K562 (cell line): ENCODE data around the gene CACNA2D3. TPM values are rescaled to one million over a fixed set of nuclear protein-coding genes. Genes with fewer than 3 reads are reported as not detected.

Experiments used
- ATAC-seq: fragments of 200-7000 bp; cut with Tn5 transposase; 3 replicates; pipeline ENCODE4 v1.9.1; 2020; ENCODE audit warnings: moderate library complexity
- BruUV-seq: library from RNA; stranded (reverse); fragments of 400-500 nt; replicated peaks from 2 replicates; lab custom pipeline; 2021; lab: Mats Ljungman, UMichigan
- CTCF ChIA-PET: fragments of 300-600 bp; formaldehyde crosslinking; extraction: SDS; loops from one replicate; lab custom pipeline; 2021; ENCODE audit warnings: low intra/inter-chr PET ratio; lab: Yijun Ruan, JAX
- POLR2A ChIA-PET: fragments of 300-600, 350-650 bp; sonication (Branson Sonifier 250); formaldehyde crosslinking; extraction: SDS; loops from one replicate; lab custom pipeline; 2021; ENCODE audit warnings: antibody characterized with exemption, inconsistent platforms; lab: Yijun Ruan, JAX
- DNase-seq, 4 experiments: peaks; one replicate each; pipeline versions ENCODE4 v3.0.0 to v3.0.0-alpha.2; 2011 to 2018; ENCODE audit warnings: low spot score in 3 of 4, mixed read lengths in 3 of 4; ENCODE audit errors: extremely low read depth in 1 of 4
- FAIRE-seq: peaks from 2 replicates; lab custom pipeline; 2011; peaks lifted over from hg19 to GRCh38; lab: Jason Lieb, UNC
- H2AFZ ChIP-seq: 2 replicates; pipeline ENCODE4 v1.6.0; 2011; ENCODE audit warnings: low read depth, low read length, control low read depth, inconsistent platforms
- H3K27ac ChIP-seq: fragments of 200-600 bp; 3 replicates; pipeline ENCODE4 v1.8.0; 2011; ENCODE audit warnings: low read depth, mild to moderate bottlenecking, control low read depth, inconsistent platforms, low read length, moderate library complexity, mixed read lengths; ENCODE audit errors: extremely low read depth
- H3K27me3 ChIP-seq, 2 experiments: fragments of 300-600 bp in 1 of 2; 2 replicates in 1 of 2; 3 replicates in 1 of 2; pipeline versions ENCODE4 v1.6.0 to v1.8.0; 2011; ENCODE audit warnings: inconsistent platforms in 2 of 2, low read length in 2 of 2, mild to moderate bottlenecking in 1 of 2, mixed read lengths in 1 of 2, moderate library complexity in 1 of 2; ENCODE audit not compliant: control insufficient read depth in 2 of 2, insufficient read depth in 2 of 2
- H3K36me3 ChIP-seq: fragments of 300-600 bp; 3 replicates; pipeline ENCODE4 v1.8.0; 2011; ENCODE audit warnings: mild to moderate bottlenecking, low read length, inconsistent platforms; ENCODE audit not compliant: control insufficient read depth, insufficient read depth
- H3K4me1 ChIP-seq, 2 experiments: fragments of 200-600 bp in 1 of 2; replicated peaks in 1 of 2; 2 replicates in 1 of 2; 3 replicates in 1 of 2; pipeline versions ENCODE4 v1.5.1 to v1.8.0; 2011; ENCODE audit warnings: inconsistent platforms in 2 of 2, low read length in 2 of 2, mild to moderate bottlenecking in 1 of 2, mixed read lengths in 1 of 2, moderate library complexity in 1 of 2; ENCODE audit not compliant: control insufficient read depth in 2 of 2, insufficient read depth in 2 of 2
- H3K4me2 ChIP-seq: 2 replicates; pipeline ENCODE4 v1.6.1; 2011; ENCODE audit warnings: low read length, control low read depth, inconsistent platforms, mixed read lengths; ENCODE audit not compliant: insufficient read depth
- H3K4me3 ChIP-seq: fragments of 200-600 bp; sonication (generic), shearing (Covaris generic); 2 replicates; pipeline ENCODE4 v1.5.1; 2016; ENCODE audit warnings: control low read depth, inconsistent platforms
- H3K79me2 ChIP-seq: fragments of 200-600 bp; 3 replicates; pipeline ENCODE4 v1.8.0; 2011; ENCODE audit warnings: low read length, inconsistent platforms; ENCODE audit not compliant: control insufficient read depth, insufficient read depth
- H3K9ac ChIP-seq, 2 experiments: 2 replicates each; pipeline versions ENCODE4 v1.6.0 to v1.6.1; 2011; ENCODE audit warnings: low read depth in 2 of 2, low read length in 2 of 2, control low read depth in 1 of 2, inconsistent platforms in 1 of 2, mild to moderate bottlenecking in 1 of 2, mixed read lengths in 1 of 2; ENCODE audit not compliant: insufficient read depth in 1 of 2
- H3K9me1 ChIP-seq: one replicate; pipeline ENCODE4 v1.6.0; 2011; ENCODE audit warnings: inconsistent platforms, mild to moderate bottlenecking, low read length, moderate library complexity; ENCODE audit not compliant: control insufficient read depth, insufficient read depth
- H3K9me3 ChIP-seq: replicated peaks from 2 replicates; pipeline ENCODE4 v1.5.1; 2011; ENCODE audit warnings: low read depth, low read length, inconsistent platforms; ENCODE audit not compliant: control insufficient read depth, insufficient read depth
- H4K20me1 ChIP-seq: replicated peaks from 2 replicates; pipeline ENCODE4 v1.6.1; 2011; ENCODE audit warnings: low read length, inconsistent platforms, mixed read lengths; ENCODE audit not compliant: control insufficient read depth, insufficient read depth
- ARID4B ChIP-seq: sonication (generic); formaldehyde crosslinking; IDR thresholded peaks from 2 replicates; pipeline ENCODE4 v1.8.0; 2022; ENCODE audit warnings: mild to moderate bottlenecking, missing genetic modification reagents
- E2F1 ChIP-seq: sonication (generic); formaldehyde crosslinking; IDR thresholded peaks from 2 replicates; pipeline ENCODE4 v1.8.1; 2023; ENCODE audit warnings: mild to moderate bottlenecking, missing genetic modification reagents, moderate library complexity
- E2F8 ChIP-seq: fragments of 450-650 bp; IDR thresholded peaks from 2 replicates; pipeline ENCODE4 v1.7.1; 2018; ENCODE audit warnings: mild to moderate bottlenecking, low read depth; ENCODE audit not compliant: partially characterized antibody
- HDGF ChIP-seq: fragments of 450-650 bp; IDR thresholded peaks from 2 replicates; pipeline ENCODE4 v1.6.1; 2016
- LCOR ChIP-seq: sonication (generic); formaldehyde crosslinking; IDR thresholded peaks from 2 replicates; pipeline ENCODE4 v1.8.0; 2022; ENCODE audit warnings: mild to moderate bottlenecking, missing genetic modification reagents
- PHB ChIP-seq: fragments of 250-450 bp; sonication (Bioruptor Pico); IDR thresholded peaks from 2 replicates; pipeline ENCODE4 v1.5.0; 2021
- TRIM28 ChIP-seq: fragments of 450-650 bp; IDR thresholded peaks from 2 replicates; pipeline ENCODE4 v1.6.1; 2017
- USF2 ChIP-seq: sonication (generic); formaldehyde crosslinking; IDR thresholded peaks from 2 replicates; pipeline ENCODE4 v1.5.0; 2020; ENCODE audit warnings: missing genetic modification reagents
- ZNF263 ChIP-seq: sonication (generic); formaldehyde crosslinking; IDR thresholded peaks from 2 replicates; pipeline ENCODE4 v1.8.0; 2022; ENCODE audit warnings: mild to moderate bottlenecking, missing genetic modification reagents, borderline replicate concordance
- WGBS: fragments of 100-300 bp; shearing (Covaris generic); methylation state at CpG from one replicate; pipeline ENCODE4 v1.1.6; 2016; ENCODE audit warnings: low coverage, mixed read lengths; ENCODE audit not compliant: insufficient coverage; ENCODE audit errors: missing lambda C conversion rate; 5-methylcytosine and 5-hydroxymethylcytosine counted together
- in situ Hi-C: fragments of 300-500 bp; cut with MboI; formaldehyde crosslinking; loops from 4 replicates; pipeline ENCODE4 v1.15.0; 2018; ENCODE audit warnings: inconsistent platforms, mixed read lengths
- intact Hi-C: fragments of 100-400 bp; cut with micrococcal nuclease; formaldehyde crosslinking; loops from 2 replicates; pipeline ENCODE4 v1.14.2; 2022
- polyA plus RNA-seq, 8 experiments: library from polyadenylated mRNA; depleted of rRNA in 4 of 8; stranded (reverse) in 5 of 8; unstranded in 3 of 8; fragments of >200 nt; fragmentation: Nextera tagmentation in 2 of 8; fragmentation: Illumina TruSeq in 1 of 8; extraction: Ambion mirVana in 2 of 8; extraction: Trizol in 1 of 8; gene quantifications; 2 replicates each; pipeline versions ENCODE4 v1.2.1 to v1.2.3, GENCODE V29; 2011 to 2014; ENCODE audit warnings: inconsistent platforms in 1 of 8, missing spikeins in 1 of 8
- total RNA-seq, 7 experiments: library from RNA; depleted of rRNA in 6 of 7; stranded (reverse); fragments of >200 nt in 6 of 7; fragmentation: Illumina TruSeq in 2 of 7; extraction: Trizol in 2 of 7; gene quantifications; 2 replicates each; pipeline versions ENCODE4 v1.2.1 to v1.2.3, GENCODE V29; 2011 to 2021; ENCODE audit warnings: low replicate concordance in 1 of 7

The CACNA2D3 gene
- total and polyA plus RNA-seq, 9 of the 15 experiments (the other 6 are each of a cell fraction or from before 2014, with no cell fraction given) = 0.01 TPM; not detected in 8

GRCh38 chr3:54243056-54243931 lies 120.9 kb downstream of the CACNA2D3 start (continued):
- TF ChIP-seq E2F8 = no peak
- no peak for TF ChIP-seq HDGF
- TF ChIP-seq PHB (CRISPR knock-in tag) = no peak

GRCh38 chr3:54243960-54244682 lies 121.8 kb downstream of the CACNA2D3 start:
- no peaks in the 10 kb centered on the region for H3K4me1 ChIP-seq
- no peak overlapping the region for H3K4me3 ChIP-seq
- no peaks in the 10 kb centered on the region for H3K9me3 ChIP-seq
- no peak overlapping the region for H2AFZ ChIP-seq
- DNase-seq = no peak
- no peaks in the 10 kb centered on the region for H4K20me1 ChIP-seq
- no peaks in the 10 kb centered on the region for H3K36me3 ChIP-seq
- H3K27ac ChIP-seq = no peak overlapping the region
- H3K9ac ChIP-seq = no peak overlapping the region
- no peak for ATAC-seq
- in situ Hi-C loops = no loop called here
- no peaks in the 10 kb centered on the region for H3K9me1 ChIP-seq
- intact Hi-C loops = no loop called here
- no peaks in the 10 kb centered on the region; a peak in 2 of 5 replicates for H3K27me3 ChIP-seq
- no TSS peak for BruUV-seq
- no peak for FAIRE-seq
- 2% methylated on average over 8 of the region's 8 CpGs for WGBS
- ChIA-PET CTCF (no interaction called here), POLR2A (no interaction called here)
- no peaks in the 10 kb centered on the region for H3K79me2 ChIP-seq
- H3K4me2 ChIP-seq = no peak overlapping the region
- TF ChIP-seq ZNF263 (CRISPR knock-in tag) (no peak), USF2 (CRISPR knock-in tag) (no peak), E2F1 (no peak), LCOR (no peak), TRIM28 (no peak), PHB (CRISPR knock-in tag) (no peak), ARID4B (CRISPR knock-in tag) (no peak)
